GM18499 (cell line): ENCODE measurements around the gene ARHGAP29.

Source experiments
- ATAC-seq: cut with Tn5 transposase; IDR thresholded peaks from one replicate; pipeline ENCODE4 v1.9.1; 2021; ENCODE audit warnings: moderate number of reproducible peaks; ENCODE audit not compliant: insufficient read depth, unreplicated experiment

ARHGAP29 gene

DNA sequence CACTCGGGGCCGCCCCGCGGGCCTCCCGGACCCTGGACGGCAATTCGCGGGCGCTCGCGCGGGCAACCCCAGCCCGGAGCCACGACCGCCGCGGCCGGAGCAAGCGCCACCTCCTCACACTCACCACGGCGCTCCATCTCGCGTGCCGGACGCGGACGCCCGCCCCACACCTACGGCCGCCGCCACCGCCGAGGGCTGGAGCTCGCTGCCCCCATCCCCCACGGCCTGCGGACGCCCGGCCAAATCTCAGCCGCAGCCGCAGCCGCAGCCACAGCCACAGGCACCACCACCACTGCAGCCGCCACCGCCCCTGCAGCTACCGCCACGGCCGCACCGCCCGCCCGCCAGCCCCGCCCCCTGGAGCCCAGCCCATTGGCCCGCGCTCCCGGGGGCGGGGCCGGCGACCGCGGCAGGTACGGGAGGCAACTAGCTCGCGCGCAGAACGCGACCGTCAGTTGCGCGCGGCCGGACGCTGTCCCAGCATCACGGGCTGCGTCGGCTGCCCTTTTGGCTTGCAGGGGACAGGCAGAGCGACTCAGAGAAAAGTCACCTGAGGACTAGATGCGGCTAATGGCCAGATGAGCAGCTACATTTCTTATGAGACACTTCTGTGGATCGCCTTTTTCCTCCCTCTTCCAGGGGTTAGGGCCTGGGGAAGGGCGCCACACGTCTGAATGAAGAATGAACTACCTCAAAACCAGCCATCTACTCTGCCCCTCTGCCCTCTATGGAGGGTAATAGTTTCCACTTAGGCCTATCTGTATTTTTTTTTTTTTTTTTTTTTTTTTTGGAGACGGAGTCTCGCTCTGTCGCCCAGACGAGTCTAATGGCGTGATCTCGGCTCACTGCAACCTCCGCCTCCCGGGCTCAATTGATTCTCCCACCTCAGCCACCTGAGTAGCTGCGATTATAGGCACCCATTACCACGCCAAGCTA, at the start of gene ARHGAP29:
Gene ARHGAP29 (minus strand): TSS at position 294 of the 936 bp plus-strand sequence. CDS start 5,973 bp downstream, outside the sequence.
- ATAC-seq: no peak

GRCh38 chr1:94286864-94287437, 49.6 kb upstream of the ARHGAP29 start:
- ATAC-seq: no peak

DNA sequence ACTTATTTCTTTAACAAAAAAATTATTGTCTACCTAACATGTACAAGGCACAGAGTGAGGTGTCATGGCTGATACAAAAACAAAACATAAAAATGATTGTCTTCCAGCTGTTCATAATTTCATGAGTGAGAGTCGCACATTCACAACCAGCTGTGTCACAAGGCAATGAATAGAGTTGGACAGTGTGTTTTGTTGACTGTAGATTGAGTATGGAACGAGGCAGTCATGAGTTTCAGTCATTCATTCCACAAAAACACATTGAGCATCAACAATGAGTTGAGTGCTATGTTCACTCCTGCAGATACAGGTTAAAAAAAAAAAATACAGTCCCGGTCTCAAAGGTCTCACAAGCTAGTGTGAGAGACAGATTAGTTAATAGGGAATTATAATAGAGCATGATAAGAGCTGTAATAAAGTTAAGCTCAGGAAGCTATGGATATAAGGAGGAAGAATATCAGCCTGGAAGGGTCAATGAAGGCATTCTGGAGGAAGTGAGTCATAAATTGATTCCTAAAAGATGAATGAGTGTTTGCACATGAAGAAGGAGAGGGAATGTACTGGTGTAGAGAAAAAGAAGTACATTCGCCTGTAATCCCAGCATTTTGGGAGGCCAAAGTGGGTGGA, 47.8 kb upstream of the ARHGAP29 start:
- ATAC-seq: no peak

GRCh38 chr1:94284476-94284875, 47.1 kb upstream of the ARHGAP29 start:
- ATAC-seq: peak; percentile 94

- ATAC-seq: no peak
Observed at GRCh38 chr1:94283462-94283861, 46.1 kb upstream of the ARHGAP29 start.

DNA sequence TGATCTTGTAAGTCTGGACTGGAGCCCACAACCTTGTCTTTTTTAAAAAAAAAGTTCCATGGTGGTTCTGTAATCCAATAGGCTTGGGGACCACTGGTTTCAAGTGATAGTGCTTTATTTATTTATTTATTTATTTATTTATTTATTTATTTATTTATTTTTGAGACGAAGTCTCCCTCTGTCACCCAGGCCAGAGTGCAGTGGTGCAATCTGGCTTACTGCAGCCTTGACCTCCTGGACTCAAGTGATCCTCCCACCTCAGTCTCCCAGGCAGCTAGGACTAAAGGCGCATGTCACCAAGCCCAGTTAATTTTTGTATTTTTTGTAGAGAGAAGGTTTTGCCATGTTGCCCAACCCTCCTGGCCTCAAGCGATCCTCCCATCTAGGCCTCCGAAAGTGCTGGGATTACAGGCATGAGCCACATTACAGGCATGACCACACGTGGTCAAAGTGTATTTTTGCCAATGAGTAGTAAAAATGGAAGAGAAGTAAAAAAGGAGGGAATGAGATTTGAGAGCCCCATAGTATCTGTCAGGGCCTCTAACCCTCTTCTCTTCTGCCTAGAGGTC, 44.8 kb upstream of the ARHGAP29 start:
- no peak for ATAC-seq

DNA sequence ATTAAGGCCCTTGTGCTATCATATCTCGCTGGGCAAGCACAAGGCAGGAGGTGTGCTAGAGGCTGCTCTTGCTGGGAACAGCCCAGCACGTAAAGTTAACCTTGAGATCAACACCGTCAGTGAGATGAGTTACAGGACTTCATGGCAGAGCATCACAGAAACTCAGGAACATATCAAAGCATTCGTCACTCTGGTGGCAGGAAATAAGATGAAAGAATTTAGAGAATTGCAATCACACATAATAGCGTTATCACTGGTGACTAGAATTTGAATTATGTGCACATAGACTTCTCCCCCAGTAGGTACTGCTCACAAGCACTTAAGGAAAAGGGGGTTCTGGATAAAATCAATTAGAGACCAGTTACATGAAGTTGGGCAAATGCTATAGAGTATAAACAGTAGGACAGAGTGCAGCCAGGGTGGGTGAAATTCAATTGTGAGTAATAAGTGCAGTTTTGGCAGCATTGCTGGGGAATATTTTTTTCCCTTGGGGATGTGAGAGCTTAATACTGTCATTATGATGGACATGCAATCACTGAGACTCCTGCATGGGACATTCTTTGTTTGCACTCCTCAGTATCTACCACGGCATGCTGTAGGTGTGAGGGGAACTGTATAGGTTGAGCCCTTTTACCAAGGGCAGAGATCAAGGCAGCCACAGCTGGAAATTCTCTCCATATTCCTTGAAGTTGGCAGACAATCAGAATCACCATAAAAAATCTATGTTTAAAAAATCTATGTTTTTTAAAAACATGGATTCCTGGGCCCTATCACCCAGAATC, 44.2 kb upstream of the ARHGAP29 start:
- ATAC-seq: no peak

DNA sequence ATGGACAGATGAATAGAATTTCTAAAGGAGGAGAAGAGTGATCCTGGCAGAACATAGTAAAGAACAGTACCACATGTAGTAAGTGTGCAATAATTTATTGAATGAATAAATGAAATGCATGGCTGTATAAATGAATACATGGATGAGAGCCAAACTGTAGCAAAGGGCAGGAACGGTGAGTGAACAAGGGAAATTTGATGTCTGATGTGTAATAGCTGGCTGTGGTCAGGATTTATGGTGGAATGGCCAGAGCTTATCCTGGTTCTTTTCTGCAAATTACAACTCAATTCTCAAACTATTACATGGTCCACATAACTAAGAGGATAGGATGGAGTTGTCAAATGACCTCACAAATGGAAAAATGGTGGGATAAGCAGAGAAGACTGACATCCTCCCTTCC, 43.2 kb upstream of the ARHGAP29 start:
- ATAC-seq: no peak

DNA sequence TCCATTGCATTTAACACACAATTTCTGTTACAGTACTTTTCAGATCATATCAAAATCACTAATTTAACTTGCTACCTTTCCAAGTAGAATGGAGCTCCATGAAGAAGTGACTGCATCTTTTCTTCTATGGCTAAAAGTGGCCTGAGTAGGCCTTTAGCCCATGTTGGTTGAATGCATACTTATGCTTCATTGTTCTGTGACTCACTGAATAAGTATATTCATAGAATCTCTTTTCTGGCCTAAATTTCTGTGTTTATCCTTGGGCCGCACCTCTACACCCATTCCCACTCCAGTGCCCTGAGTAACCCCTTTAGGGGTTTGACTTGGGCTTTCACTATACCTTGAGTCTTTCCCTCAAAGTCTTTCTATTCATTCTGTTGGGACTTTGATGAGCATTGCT, 42.1 kb upstream of the ARHGAP29 start:
- no peak for ATAC-seq

GRCh38 chr1:94279038-94279437, 41.7 kb upstream of the ARHGAP29 start:
- ATAC-seq: no peak

DNA sequence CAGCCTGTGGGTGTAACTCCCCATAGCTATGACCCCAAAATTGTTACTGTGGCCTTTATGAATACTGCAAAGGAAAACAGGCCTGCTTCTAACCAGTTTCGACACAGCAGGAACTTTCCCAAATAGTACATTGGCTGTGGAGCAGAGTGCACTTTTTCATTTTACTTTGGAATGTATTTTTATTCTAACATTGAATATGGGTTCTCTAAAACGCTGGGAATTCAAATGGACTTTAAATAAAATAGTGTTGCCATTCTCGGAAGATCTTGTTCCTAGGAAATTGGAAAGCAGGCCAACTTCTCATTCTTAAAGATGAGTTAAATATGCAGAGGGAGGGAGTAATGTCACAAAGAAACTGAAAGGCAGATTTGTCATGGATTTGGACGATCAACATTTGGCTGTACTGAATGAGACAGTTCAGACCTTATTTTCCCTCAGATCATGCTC, 39.6 kb upstream of the ARHGAP29 start:
- no peak for ATAC-seq

DNA sequence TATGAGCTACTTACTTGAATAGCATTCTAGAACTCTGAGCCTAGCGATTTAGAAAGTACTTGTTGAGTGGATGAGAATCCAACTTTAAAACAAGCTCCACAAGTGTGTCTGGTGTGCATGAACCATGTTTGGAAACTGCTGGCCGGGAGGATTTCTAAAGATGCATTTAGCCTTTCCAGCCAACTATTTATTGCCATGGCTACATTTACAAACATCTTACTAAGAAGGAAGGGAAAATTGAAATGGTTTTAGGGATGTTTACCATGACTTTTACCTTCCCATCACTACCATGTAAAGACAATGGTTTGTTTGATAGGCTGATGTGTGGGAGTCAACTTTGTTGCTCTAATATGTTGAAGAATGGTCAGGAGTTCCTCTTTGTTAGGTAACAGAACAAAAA, 37.7 kb upstream of the ARHGAP29 start:
- ATAC-seq: no peak

GRCh38 chr1:94274561-94274960, 37.2 kb upstream of the ARHGAP29 start:
- ATAC-seq: no peak

GRCh38 chr1:94273111-94273510, 35.7 kb upstream of the ARHGAP29 start:
- no peak for ATAC-seq

DNA sequence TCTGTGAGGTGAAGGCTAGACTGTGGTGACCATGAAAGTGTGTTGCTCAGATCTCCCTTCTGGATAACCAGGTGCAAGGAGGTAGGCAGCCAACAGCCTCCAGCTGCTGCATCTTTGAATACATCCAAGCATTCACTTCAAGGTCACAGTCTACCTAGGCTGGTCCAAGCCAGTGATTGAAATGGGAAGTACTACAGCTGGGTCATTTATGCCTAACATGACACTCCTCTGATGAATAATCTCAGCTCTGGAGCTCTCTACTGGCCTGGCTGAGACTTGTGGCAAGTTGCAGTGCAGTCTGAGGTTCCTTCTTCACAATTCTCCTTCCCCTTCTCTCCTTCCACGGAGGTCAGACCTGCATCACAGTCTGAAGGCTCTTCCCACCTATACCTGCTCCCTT, 35.0 kb upstream of the ARHGAP29 start:
- ATAC-seq: no peak

- ATAC-seq: no peak
Observed at GRCh38 chr1:94271373-94271772, 34.0 kb upstream of the ARHGAP29 start.

DNA sequence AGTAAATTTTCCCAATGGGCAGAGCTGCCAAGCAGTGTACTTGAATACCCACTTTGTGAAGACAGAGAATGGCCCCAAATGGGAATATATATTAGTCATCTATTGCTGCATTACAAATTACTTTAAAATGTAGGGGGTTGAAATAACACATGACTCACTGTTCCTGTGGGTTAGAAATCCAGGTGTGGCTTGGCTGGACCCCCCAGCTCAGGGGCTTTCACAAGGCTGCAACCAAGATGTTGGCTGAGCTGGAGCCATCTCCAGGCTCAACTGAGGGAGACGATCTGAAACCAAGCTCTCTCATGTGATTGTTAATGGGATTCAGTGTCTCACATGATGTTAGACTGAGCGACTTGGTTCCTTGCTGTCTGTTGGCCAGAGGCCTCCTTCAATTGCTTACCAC, 33.4 kb upstream of the ARHGAP29 start:
- ATAC-seq: no peak

GRCh38 chr1:94269921-94270320, 32.5 kb upstream of the ARHGAP29 start:
- no peak for ATAC-seq

- no peak for ATAC-seq
Observed at GRCh38 chr1:94265906-94266305, 28.5 kb upstream of the ARHGAP29 start.

GRCh38 chr1:94265011-94265422, 27.6 kb upstream of the ARHGAP29 start:
- no peak for ATAC-seq
